GM08714 (cell line): ENCODE measurements around the gene SERPINA4.

Experiments used
- H3K4me3 ChIP-seq: fragments of 200-500 bp; sonication (Bioruptor generic); 2 replicates; pipeline ENCODE4 v1.5.1; 2014; ENCODE audit warnings: mild to moderate bottlenecking, low read length, inconsistent platforms
- ZNF274 ChIP-seq: IDR thresholded peaks from 2 replicates; pipeline ENCODE4 v1.6.1; 2012; ENCODE audit warnings: mild to moderate bottlenecking, low read depth, low read length

SERPINA4 gene

GRCh38 chr14:94617988-94618822, 57.0 kb downstream of the SERPINA4 start:
- H3K4me3 ChIP-seq, result no peak overlapping the region
- no peak for TF ChIP-seq ZNF274

GRCh38 chr14:94619297-94619696, 58.1 kb downstream of the SERPINA4 start:
- no peak overlapping the region for H3K4me3 ChIP-seq
- TF ChIP-seq ZNF274, result no peak
